Endometrium (tissue), 2 donors: Measurements from ENCODE around the gene MMP10.

ENCODE experiments used
- FAIRE-seq: peaks from 2 replicates; lab custom pipeline; 2012; peaks lifted over from hg19 to GRCh38; lab: Jason Lieb, UNC
- donor health status: control.
- donor health status: control.

The MMP10 gene

GRCh38 chr11:102780491-102780918, at the start of gene MMP10:
TSS of gene MMP10 (minus strand) at chr11:102780628. CDS start at chr11:102780591, 37 bp downstream.
- no peak for FAIRE-seq

- FAIRE-seq, result no peak
These were observed 49.0 kb upstream of the MMP10 start for GRCh38 chr11:102829316-102830000.

- FAIRE-seq, result no peak
These were observed 44.1 kb upstream of the MMP10 start for GRCh38 chr11:102824556-102824955.

DNA sequence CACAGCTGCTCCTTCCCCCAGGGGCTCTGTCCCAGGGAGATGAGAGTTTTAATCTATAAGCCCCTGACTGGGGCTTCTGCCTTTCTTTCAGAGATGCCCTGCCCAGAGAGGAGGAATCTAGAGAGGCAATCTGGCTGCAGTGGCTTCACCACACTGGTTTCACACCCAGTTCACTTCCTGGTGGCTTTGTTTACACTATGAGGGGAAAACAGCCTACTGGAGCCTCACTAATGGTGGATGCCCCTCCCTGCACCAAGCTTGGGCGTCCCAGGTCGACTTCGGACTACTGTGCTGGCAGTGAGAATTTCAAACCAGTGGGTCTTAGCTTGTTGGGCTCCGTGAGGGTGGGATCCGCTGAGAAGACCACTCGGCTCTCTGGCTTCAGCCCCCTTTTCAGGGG, 39.1 kb upstream of the MMP10 start:
- FAIRE-seq, result no peak

GRCh38 chr11:102813484-102813883, 33.1 kb upstream of the MMP10 start:
- no peak for FAIRE-seq

DNA sequence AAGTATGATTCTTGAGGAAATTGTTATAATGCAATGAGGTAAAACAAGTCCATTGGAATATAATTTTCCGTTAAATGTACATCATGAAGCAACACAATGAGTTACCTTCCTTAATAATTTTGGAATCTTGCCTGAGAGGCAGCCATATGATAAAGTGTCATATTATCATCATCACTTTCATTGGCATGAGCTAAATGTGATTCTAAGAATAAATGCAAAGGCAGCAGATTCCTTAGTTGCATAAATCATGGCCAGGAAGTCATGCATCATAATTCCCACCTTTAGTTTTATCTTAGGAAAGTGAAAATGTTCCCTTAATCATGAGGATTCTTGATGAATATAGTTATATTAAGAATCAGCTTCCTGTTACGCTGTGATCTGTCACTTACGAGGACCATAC, 31.8 kb upstream of the MMP10 start:
- FAIRE-seq, result no peak

DNA sequence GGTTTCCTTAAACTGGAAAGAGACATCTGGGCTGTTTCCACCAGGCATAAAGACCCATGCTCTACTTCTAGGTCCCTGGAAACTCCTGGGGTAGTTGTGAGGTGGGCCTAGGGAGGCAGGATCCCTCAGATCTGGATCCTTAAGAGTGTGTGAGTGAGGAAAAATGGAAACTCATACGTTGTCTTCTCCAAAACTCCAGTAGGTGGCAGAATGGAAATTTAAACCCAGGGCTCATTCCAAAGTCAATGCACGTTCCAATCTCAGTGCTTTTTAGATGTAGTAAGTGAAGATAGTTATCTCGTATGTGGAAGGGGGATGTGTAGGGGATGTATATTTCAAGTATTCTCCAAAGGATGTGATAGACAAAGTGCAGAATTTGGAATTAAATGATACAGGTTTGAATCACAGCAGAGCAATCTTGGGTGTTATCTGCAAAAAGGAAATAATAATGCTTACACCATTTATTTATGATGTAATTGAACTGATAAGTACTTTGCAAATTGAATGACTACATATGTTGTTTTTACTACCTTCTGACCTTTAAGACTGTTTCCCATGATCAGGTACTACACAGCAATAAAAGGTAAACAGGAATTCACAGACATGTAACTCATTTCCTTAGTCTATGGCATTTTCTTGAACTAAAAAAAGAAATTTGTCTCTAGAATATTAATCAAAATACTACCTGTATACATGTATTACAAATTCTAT, 30.7 kb upstream of the MMP10 start:
- FAIRE-seq, result no peak

- no peak for FAIRE-seq
These were observed 29.5 kb upstream of the MMP10 start for GRCh38 chr11:102809971-102810370.

GRCh38 chr11:102807921-102808320, 27.5 kb upstream of the MMP10 start:
- no peak for FAIRE-seq

DNA sequence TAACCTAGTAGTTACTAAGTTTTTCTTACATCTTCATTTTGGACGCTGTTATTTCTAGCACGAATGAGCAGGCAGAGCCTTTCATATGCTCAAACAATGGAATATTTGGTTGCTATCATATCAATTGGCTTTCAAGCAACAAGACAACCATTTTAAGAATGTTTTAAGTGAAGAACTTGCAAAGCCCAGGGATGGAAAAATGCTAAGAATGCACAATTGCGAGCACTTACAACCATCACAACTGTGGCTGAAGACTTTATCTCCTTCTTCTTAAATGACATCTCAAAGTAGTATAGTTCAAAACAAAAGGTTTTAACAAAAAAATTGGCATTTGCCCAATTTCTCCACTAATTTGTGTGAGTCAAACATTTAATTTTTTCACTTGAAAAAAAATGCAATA, 25.9 kb upstream of the MMP10 start:
- FAIRE-seq, result no peak

DNA sequence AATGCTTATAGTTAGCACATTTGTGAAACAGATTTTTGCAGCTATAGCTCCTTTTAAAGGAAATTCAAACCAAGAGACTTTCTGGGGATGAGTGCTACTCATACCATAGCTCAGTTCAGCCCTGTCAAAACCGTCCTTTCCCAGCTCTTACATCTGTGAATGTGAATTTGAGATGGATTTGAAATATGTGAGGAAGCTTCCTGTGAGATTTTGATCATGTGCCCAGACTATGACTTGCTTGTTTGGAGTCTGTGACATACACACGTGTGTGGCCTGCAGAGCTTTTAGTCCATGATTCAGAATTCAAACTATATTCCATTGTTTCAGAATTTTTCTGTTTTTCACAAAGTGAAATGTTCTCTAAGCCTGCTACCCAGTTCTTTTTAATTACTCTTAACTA, 21.9 kb upstream of the MMP10 start:
- no peak for FAIRE-seq

DNA sequence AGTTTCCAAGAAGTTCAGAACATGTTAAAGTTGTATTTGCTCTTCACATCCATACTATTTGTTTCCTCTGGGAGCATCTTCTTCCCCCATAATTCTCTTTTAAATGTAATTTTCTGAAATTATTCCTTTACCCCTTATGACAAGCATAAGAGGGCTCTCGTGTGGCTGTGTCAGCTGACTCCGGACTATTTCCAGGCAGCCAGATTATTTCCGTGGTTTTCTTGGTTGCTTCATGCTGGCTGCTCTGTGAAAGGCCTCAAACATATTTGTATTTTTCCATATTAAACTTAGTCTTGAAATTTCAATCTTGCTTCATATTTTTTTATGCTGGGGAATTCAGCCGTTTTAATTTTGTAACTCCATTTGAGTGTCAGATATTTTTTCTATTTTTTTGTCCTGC, 20.3 kb upstream of the MMP10 start:
- no peak for FAIRE-seq

DNA sequence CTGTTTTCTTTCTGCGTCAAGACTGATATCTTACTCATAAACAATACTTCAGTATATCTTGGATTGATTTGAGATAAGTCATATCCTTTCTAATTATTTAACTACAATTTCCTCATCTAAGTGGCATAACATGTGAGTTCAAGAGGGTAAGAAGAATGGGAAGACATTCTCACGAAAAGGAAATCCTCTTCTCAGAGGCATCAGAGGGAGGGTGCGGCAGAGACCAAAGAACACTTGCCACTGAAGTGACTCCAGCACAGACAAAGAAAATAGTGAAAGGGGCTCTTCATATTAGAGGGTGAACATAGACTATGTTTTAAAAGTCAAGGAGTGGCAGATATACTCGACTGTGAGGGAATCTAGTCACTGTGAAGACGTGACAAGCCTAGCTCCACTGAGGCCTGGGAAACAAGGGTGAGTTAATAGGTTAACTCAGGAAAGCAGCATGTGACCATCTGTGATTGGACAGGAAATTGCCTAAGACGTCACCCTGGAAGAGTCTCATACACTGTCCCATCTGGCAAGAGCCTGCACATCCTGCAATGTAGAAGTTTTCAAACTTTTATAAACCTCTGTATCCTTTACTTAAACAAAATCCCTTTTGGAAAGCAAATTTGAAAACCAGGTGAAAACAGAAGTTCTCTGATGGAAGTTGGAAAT, 19.4 kb upstream of the MMP10 start:
- FAIRE-seq, result no peak

DNA sequence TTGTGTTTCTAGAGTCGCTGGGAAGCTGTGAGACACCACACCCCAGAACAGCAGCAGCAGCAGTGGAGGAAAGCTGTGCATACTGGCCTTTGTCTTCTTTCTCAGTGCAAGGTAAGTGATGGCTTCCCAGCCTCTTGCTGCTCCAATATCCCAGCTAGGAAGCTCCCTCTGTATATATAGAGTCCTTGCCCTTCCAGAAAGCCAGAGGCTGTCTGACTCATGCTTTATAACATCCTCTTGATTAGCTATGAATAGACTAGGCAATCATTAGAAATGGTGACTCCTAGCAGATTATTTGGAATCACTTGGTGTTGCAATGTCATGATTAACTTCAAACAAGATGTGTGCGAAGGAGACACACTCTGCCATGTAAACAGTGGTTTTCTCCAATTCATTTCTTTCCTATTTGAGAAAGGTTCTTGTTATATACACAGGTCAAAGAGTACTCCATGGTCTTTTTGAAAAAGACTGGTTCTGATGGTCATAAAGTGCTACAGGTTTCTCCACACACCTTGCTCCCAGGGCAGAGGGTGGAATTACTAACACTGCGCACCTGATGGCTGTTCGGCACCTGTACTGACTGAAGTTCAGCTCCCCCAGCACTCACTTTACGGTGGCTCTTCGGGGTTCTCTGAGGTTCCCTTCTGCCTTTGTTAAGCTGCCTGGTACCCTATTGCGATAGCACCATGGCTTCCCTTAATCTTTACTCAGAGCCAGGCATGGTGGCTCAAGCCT, 17.8 kb upstream of the MMP10 start, which contains the start of gene MMP1:
TSS of gene MMP1 (minus strand) at position 149 of the 735 bp plus-strand sequence. CDS start at position 81, 68 bp downstream.
- no peak for FAIRE-seq

- FAIRE-seq, result no peak
These were observed 14.0 kb upstream of the MMP10 start for GRCh38 chr11:102794382-102794781.

- FAIRE-seq, result no peak
These were observed 13.4 kb upstream of the MMP10 start for GRCh38 chr11:102793677-102794290.

- no peak for FAIRE-seq
These were observed 12.2 kb upstream of the MMP10 start for GRCh38 chr11:102792604-102793003.

DNA sequence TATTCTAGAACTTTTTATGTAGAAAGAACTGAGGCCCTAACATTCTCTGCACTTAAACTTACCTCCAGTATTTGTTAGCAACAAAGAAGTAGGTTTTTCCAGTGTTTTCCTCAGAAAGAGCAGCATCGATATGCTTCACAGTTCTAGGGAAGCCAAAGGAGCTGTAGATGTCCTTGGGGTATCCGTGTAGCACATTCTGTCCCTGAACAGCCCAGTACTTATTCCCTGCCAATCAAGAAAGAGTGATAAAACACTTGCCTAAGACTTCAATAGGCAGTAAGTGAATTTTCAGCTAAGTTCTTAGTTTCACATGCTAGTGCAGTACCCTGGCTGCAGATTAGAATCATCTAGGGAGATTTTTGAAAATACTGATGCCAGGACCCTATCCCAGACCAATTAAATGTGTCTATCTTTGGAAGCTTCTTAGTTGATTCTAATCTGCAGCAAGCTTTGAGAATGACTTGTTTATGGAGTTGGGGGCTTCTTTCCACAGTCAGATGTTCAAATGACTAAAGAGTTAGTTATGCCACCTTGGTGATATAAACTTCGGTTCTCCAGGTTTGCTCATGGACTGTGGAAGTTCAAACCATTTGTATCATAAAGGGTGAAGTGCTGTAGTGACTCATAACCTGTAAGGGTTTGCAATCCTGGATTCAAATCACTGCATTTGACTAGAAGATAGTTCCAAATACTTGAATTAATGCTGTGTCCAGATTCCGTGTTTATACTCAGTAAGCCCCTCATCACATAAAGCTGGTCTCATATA, 11.0 kb upstream of the MMP10 start:
- FAIRE-seq, result no peak

DNA sequence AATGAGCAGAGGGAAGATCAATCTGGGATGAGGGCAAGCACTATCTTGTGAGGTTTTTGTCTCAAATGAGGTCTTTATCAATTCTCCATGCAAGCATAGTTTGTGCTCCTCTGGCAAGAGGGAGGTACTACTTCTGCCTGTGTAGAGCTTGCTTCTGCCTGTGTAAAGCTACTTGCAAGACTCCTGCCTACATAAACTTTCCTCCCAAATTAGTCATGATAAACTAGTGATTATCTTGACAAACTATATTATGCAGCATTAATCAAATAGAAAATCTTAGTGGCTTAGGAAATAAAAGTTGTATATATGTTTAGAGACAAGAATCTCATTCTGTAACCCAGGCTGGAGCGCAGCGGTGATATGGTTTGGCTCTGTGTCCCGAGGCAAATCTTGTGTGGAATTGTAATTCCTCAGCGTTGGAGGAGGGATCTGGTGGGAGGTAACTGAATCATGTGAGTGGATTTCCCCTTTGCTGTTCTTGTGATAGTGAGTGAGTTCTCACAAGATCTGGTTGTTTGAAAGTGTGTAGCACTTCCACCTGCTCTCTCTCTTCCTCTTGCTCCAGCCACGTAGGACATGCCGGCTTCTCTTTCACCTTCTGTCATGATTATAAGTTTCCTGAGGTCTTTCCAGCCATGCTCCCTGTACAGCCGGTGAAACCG, 8.0 kb upstream of the MMP10 start:
- no peak for FAIRE-seq

DNA sequence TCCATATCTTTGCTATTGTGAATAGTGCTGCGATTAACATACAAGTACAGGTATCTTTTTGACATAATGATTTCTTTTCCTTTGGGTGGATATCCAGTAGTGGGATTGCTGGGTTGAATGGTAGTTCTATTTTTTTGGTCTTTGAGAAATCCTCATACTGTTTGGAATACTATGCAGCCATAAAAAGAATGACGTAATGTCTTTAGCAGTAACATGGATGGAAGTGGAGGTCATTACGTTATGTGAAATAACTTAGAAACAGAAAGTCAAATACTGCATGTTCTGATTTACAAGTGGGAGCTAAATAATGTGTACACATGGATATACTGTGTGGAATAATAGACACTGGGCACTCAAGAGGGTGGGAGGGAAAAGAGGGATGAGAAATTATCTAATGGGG, 4.0 kb upstream of the MMP10 start:
- no peak for FAIRE-seq

- no peak for FAIRE-seq
These were observed 3.3 kb upstream of the MMP10 start for GRCh38 chr11:102783720-102784119.
